ENCODE measurements around the gene LGALS13.

Gene LGALS13

GRCh38 chr19:39568604-39569003 is 33.7 kb upstream of the LGALS13 start:
- no peak for TF ChIP-seq TAF1 (IDR thresholded peaks at IDR 0.05; ENCODE audit: borderline replicate concordance, insufficient read depth, low read length)
- no peak for TF ChIP-seq FOXP2 (optimal IDR thresholded peaks at IDR 0.05; ENCODE audit: borderline replicate concordance, extremely low read depth, extremely low read length, insufficient read depth)
- TF ChIP-seq, protein P1, sequence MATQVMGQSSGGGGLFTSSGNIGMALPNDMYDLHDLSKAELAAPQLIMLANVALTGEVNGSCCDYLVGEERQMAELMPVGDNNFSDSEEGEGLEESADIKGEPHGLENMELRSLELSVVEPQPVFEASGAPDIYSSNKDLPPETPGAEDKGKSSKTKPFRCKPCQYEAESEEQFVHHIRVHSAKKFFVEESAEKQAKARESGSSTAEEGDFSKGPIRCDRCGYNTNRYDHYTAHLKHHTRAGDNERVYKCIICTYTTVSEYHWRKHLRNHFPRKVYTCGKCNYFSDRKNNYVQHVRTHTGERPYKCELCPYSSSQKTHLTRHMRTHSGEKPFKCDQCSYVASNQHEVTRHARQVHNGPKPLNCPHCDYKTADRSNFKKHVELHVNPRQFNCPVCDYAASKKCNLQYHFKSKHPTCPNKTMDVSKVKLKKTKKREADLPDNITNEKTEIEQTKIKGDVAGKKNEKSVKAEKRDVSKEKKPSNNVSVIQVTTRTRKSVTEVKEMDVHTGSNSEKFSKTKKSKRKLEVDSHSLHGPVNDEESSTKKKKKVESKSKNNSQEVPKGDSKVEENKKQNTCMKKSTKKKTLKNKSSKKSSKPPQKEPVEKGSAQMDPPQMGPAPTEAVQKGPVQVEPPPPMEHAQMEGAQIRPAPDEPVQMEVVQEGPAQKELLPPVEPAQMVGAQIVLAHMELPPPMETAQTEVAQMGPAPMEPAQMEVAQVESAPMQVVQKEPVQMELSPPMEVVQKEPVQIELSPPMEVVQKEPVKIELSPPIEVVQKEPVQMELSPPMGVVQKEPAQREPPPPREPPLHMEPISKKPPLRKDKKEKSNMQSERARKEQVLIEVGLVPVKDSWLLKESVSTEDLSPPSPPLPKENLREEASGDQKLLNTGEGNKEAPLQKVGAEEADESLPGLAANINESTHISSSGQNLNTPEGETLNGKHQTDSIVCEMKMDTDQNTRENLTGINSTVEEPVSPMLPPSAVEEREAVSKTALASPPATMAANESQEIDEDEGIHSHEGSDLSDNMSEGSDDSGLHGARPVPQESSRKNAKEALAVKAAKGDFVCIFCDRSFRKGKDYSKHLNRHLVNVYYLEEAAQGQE (IDR thresholded peaks at IDR 0.05; ENCODE audit: insufficient read depth in 1 of 2, low read depth in 2 of 2, low read length in 2 of 2), result no peak

GRCh38 chr19:39582442-39582841 is 19.9 kb upstream of the LGALS13 start:
- TF ChIP-seq, protein P1 (IDR thresholded peaks at IDR 0.05; ENCODE audit: insufficient read depth in 1 of 2, low read depth in 2 of 2, low read length in 2 of 2), result no peak
- TF ChIP-seq SIN3A (IDR thresholded peaks at IDR 0.05; ENCODE audit: borderline replicate concordance, insufficient read depth, low read length), result no peak
- TF ChIP-seq POLR2AphosphoS5 (IDR thresholded peaks at IDR 0.05; ENCODE audit: low read depth, low read length), result no peak
- TF ChIP-seq TAF1 (IDR thresholded peaks at IDR 0.05; ENCODE audit: borderline replicate concordance, insufficient read depth, low read length), result no peak
- TF ChIP-seq FOXP2 (optimal IDR thresholded peaks at IDR 0.05; ENCODE audit: borderline replicate concordance, extremely low read depth, extremely low read length, insufficient read depth), result no peak

- TF ChIP-seq, protein P1 (IDR thresholded peaks at IDR 0.05; ENCODE audit: insufficient read depth in 1 of 2, low read depth in 2 of 2, low read length in 2 of 2), result no peak
- TF ChIP-seq TAF1 (IDR thresholded peaks at IDR 0.05; ENCODE audit: borderline replicate concordance, insufficient read depth, low read length) (no peak), FOXP2 (optimal IDR thresholded peaks at IDR 0.05; ENCODE audit: borderline replicate concordance, extremely low read depth, extremely low read length, insufficient read depth) (no peak), POLR2AphosphoS5 (IDR thresholded peaks at IDR 0.05; ENCODE audit: low read depth, low read length) (no peak), SIN3A (IDR thresholded peaks at IDR 0.05; ENCODE audit: borderline replicate concordance, insufficient read depth, low read length) (no peak)
Observed at GRCh38 chr19:39582891-39583625, 19.3 kb upstream of the LGALS13 start.

GRCh38 chr19:39587496-39587895 is 14.8 kb upstream of the LGALS13 start:
- TF ChIP-seq, protein P1 (IDR thresholded peaks at IDR 0.05; ENCODE audit: insufficient read depth in 1 of 2, low read depth in 2 of 2, low read length in 2 of 2), result no peak
- TF ChIP-seq POLR2AphosphoS5 (IDR thresholded peaks at IDR 0.05; ENCODE audit: low read depth, low read length), result no peak

DNA sequence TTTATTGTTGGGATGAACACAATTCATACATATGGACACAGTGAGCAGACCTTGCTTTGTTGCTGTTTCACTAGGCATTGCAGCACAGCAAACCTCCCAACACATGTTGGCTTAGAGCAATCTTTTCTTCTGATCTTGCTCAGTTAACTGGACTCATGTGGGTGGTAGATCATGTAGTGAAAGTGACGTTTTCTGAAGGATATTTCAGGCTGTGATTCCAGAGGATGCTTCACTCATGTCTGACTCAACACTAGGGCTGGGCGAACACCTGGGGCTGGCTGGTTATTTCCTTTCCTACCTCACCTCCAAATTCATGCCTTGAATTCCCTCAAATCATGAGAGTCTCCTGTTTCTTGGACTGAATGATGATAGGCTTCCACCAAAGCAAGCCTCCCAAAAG is 14.3 kb upstream of the LGALS13 start:
- TF ChIP-seq SIN3A (IDR thresholded peaks at IDR 0.05; ENCODE audit: borderline replicate concordance, insufficient read depth, low read length) (no peak), TAF1 (IDR thresholded peaks at IDR 0.05; ENCODE audit: borderline replicate concordance, insufficient read depth, low read length) (no peak), POLR2AphosphoS5 (IDR thresholded peaks at IDR 0.05; ENCODE audit: low read depth, low read length) (no peak), FOXP2 (optimal IDR thresholded peaks at IDR 0.05; ENCODE audit: borderline replicate concordance, extremely low read depth, extremely low read length, insufficient read depth) (no peak)
- TF ChIP-seq, protein P1 (IDR thresholded peaks at IDR 0.05; ENCODE audit: insufficient read depth in 1 of 2, low read depth in 2 of 2, low read length in 2 of 2), result no peak

All from PFSK-1 (cell line).